ENCODE measurements around the gene VAPA.
A peak's percentile ranks its signal among the peaks of the same experiment; 100 is the strongest.

The VAPA gene

DNA sequence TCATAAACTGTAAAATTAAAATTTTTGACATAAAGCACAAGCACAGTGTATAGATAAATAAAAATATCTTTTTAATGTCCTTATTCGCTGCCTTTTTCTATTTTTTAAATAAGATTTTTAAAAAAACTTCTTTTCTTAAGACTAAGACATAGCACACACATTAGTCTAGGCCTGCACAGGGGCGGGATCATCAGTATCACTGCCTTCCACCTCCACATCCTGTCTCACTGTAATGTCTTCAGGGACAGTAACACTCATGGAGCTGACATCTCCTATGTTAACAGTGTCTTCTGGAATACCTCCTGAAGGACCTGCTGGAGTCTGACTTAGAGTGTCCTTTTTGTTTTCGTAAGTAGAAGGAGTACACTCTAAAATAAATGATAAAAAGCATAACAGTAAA, 33.0 kb downstream of the VAPA start:
- DNase-seq = no peak

- DNase-seq = no peak
These were observed 33.4 kb downstream of the VAPA start for GRCh38 chr18:9947248-9947647.

- no peak for DNase-seq
These were observed 35.5 kb downstream of the VAPA start for GRCh38 chr18:9949315-9949714.

GRCh38 chr18:9949861-9950260, 36.0 kb downstream of the VAPA start:
- no peak for DNase-seq

DNA sequence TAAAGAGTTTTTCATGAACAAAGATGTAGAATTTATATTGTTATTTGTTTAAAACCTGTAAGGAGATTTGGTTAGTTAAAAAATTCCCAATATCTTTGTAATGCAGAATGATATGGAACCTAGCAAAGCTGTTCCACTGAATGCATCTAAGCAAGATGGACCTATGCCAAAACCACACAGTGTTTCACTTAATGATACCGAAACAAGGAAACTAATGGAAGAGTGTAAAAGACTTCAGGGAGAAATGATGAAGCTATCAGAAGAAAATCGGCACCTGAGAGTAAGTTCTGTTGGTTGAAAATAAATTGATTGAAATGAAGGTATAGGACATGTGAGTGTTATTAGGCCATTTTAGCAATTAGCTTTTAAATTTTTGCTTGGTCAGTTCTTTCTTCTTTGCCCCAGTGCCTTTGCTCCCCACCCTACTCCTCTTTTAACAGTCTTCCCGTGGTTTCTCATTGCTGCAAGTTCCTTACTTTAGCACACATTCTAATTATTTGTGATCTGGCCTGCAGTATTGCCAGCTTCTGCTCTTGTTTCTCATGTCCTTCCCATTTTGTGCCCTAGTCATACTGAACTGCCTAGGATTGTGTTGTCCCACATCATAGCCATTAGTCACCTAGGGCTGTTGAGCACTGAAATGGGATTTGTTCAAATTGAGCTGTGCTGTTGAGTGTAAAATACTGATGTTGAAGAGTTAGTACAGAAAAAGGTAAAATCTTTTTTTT, 36.6 kb downstream of the VAPA start:
- DNase-seq = no peak

GRCh38 chr18:9951022-9951859, 37.4 kb downstream of the VAPA start:
- DNase-seq = peak; percentile 66

DNA sequence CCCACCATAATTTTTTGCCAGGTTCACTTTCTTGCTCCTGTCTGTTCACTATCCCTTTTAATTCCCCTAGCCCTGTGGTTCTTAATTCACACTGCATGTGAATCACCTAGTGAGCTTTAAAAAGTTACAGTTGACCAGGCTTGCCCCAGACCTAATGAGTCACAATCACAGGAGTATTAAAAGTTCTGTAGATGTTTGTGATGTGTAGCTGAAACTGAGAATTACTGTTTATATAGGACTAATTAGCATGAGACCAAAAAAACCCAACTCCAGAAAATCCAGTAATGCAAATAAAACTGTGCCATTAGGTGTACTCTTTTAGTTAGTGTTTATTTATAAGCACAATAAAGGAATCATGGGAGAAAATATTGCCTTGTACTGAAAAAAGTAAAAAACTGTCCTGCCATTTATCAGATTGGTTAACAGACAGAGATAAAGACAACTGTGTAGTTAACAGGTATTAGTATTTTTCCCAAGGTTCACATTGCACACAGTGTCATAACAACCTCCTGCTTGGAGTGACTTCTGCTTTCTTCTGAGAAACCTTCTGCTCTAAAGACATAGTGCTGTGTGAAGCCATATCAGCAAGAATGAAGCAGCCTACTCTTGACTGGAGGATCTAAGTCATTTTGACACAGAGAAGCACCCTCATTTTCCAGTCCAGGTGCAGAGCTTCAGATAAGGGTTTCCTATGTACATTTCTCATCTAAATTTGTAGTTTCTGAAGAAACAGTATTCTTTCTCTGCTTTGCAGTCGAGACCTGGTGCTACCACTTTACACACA, 39.0 kb downstream of the VAPA start:
- DNase-seq = no peak

DNA sequence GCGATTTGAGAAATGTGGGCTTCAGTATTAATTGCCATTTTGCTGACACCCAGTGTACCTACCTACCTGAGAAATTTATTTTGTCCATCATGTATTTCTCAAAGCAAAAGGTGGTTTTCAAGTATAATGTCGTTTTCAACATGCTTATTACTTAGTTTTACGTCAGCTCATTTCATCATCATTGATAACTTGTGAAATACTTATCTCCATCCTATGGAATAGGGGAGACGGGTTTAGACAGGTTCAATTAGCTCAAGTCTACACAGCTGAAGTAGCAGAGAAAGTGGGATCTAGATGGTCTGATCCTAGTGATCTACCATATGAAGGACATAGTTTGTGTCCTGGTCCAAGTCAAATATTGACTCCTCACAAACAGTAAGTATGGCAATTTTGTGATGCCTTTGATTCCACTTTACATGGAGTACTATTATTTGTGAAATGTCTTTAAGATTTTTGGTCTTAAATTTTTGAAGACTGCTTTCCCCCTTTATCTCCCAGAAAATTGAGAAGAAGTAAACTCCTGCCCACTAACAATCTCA, 45.1 kb downstream of the VAPA start:
- no peak for DNase-seq

DNA sequence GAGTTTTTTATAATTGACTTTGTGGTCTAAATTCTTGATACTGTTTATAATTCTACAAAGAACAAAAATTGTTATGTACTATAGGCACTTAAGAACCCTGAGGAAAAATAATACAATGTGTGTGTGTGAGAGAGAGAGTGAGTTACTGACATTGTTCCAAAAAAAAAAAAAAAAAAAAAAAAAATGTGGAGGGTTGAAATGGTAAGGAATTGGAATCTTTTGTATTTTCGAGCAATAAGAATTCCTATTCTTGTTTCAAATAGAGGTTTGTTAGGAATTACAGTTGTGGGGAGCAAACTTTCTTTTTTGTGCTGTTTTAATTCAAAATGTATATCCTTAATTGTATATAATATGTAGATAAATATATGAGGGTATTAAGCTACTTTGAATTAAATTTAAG, 45.7 kb downstream of the VAPA start:
- DNase-seq = no peak

DNA sequence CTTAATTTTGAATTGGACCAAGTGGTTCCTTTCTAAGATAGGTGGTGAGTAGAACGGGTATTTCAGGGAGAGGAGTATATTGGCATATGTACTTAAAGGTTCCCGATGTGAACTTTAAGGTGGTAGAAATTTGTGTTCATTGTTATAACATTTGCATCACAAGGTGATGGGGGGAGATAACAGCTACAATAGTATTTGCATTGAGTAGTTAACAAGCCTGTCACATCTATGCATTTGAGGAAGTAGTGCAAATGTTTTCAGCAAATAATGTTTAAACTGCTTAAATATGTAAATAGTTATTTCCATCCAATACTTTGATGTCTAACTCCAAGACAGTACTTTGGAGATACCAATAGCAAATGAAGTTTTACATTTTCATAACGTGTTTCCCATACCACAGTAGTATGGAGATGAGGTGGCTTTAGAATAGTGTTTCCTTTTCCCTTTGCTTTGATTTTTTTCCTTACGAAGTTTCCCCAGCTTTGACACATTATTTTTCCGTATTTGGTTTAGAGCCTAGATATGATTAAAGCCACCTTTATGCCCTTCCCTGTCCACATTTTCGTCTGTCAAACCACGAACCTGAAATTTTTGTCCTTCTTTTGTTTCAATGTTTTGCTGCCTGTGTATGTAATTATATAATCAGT, 46.6 kb downstream of the VAPA start:
- no peak for DNase-seq

GRCh38 chr18:9961041-9961440, 47.2 kb downstream of the VAPA start:
- DNase-seq = no peak

DNA sequence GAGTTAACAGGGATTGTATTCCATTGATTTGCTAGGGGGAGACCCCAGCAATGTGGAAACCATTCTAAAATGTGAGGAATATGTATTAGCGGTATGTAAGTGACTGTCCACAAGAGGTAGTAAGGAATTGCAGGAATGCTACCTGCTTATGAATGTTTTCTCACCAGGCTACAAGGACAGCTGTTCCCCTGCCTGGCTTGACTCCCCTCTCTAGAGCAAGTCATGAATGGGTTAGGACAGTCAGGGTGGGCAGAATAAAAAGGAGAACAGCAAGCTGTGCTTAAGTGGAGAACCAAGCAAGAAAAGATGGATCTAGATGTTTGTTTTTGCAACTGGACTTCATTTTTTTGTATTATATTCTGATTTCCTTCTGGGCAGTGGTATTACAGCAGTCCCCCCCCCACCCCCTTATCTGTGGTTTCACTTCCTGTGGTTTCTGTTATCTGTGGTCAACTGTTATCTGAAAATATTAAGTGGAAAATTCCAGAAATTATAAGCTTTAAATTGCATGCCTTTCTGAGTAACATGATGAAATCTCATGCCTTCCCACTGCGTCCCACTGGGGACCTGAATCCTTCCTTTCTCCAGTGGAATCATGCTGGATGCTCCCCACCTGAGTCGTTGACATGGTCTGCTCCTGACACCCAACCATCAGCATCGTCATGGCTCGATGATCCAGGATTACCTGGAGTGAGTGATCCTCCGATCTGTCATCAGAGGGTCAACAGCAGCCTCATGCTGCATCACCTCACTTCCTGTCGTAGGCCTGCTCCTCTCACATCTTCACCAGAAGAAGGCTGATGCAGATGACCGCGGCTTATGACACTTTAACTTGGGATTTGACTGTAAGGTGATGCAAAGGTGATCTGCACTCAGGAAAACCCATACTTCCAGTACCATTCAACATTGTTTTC, 52.2 kb downstream of the VAPA start:
- DNase-seq = no peak

GRCh38 chr18:9968081-9968848, 54.4 kb downstream of the VAPA start:
- no peak for DNase-seq

DNA sequence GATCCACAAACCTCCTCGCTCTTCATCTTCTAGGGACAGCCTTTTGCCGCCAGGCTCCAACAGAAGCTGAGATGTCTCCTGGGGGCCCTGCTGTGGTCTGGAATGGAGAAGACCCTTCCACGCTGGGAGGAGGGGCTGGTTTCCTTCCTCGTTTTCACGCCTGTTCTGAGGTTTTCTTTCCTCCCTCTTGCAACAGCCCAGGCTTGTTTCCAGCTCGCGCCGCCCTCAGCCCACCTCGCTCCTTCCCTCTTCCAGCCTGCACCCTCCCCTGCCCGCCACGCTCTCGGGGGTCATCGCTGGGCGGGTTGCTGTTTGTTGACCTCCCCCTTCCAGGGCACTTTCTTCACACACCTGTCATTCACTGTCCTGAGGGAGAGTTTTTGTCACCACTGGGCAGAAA, 55.4 kb downstream of the VAPA start:
- DNase-seq = no peak

DNA sequence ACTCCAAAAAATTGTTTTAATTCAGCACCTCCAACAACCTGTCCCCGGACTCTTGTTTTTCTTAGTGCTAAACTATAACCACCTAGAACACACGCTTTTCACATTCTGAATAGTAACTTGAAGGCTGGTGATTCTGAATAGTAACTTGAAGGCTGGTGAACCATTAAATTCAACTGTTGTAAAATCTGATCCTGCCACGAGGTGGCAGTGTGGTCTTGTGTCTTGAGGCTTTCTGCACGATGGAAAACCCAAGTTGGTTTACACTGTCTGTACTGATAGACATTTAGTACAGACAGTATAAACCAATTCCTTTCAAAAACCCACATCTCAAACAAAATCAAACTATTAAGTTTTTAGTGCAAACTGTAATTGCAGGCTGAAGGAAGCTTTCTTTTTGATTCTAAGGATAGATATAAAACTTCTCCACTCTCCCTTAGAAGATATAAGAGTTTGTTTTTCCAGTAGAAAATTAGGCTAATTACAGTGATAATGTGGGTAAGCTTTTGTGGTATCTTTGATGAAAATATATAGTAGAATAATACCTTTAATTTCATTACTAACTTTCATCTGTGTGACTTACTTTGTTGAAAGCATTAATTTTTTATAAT, 57.6 kb downstream of the VAPA start:
- peak; percentile 75 for DNase-seq

DNA sequence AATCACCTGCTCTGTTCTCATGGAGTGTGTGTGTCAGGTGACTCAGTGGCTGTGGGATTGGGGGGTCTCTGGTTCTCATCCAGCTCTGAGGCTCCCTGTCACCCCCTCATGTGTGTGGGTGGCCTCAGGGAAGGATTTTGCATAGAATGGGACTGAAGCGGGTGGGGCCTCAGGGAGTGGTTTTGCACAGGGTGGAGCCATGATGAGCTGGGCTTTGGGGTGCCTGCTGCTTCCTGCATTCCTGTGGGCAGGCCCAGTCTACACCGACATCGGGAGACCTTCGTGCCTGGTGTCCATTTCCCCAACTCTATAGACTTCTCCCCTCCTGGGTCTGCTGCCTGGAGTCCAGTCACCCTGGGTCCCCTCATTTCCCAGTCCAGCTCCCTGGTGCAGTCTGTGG, 59.7 kb downstream of the VAPA start:
- DNase-seq = no peak

DNA sequence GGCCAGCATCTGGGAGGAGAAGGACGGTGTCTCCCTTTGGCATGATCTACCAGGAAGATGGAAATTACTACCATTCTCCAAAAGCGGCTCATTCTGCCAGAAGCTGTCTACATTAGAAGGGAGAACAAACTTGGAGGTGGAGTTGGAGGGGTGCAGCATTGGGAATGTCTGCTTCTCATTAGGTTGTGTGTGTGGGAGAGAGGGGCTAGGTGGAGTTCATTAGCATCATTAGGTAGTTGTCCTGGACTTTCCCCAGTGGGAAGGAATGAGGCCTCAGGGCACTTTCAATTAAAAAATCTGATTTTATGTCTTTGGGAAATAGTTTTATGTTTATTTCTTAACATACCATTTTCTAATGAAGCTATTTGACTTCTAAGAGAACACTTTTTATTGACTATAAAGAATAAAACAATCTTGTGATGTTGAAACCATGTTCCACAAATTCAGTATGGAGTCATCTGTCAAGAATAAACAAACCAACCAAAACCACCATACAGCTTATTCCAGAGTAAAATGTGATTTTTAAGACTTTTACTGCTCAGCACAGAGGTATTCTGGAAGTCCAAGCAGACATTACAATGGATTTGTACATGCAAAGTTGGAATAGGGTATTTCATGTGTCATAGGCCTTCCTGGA, 60.6 kb downstream of the VAPA start:
- no peak for DNase-seq

DNA sequence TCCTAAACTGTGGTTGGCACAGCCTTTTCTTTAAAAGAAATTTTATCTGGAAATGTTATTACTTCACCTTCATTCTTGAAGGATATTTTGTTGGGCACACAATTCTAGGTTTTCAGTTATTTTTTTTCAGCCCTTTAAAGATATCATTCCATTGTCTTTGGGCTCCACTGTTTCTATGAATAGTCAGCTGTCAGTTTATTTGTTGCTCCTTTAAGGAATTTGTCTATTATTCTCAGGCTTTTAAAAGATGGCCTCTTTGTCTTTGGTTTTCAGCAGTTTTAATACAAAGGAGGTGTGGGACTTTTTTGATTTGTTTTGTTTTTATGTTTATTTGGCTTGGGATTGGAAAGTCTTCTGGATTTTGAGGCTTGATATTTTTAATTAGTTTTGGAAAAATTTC, 61.8 kb downstream of the VAPA start:
- no peak for DNase-seq

DNA sequence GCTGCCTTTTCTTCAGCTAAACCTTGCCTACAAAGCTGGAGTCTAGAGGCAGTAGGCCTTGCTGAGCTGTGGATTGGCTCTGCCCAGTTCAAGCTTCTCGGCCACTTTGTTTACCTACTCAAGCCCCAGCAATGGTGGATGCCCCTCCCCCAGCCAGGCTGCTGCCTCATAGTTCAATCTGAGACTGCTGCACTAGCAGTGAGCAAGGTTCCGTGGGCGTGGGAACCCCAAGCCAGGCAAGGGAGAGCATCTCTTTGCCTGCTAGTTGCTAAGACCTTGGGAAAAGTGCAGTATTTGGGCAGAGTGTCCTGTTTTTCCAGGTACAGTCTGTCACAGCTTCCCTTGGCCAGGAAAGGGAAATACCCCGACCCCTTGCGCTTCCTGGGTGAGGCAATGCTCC, 68.9 kb downstream of the VAPA start:
- no peak for DNase-seq

DNA sequence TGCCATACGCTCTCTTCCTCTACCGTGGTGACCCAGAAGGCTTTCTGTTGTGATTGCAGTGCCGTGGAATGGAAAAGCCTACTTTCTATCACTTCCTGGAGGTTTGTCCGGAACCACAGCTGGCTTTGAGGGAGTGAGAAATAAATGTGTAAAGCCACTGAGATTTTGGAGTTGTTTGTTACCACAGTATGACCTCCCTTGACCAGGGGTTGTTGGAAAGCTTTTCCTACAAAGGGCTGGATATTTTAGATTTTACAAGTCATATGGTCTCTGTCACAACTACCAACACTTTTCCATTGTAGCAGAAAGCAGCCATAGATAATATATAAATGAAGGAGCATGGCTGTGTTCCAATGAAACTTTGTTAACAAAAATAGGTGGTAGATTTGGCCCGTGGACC, 70.3 kb downstream of the VAPA start:
- no peak for DNase-seq

Measured in COR-L47 (cell line).